OCI-LY1 (cell line): ENCODE results near the gene ZNF441.

Experiments used
- CTCF ChIP-seq: fragments of 200-600 bp; sonication (generic), shearing (Covaris generic); IDR thresholded peaks from 2 replicates; pipeline ENCODE4 v1.5.1; 2017; ENCODE audit warnings: mild to moderate bottlenecking, antibody characterized with exemption, low read length, moderate library complexity, mixed read lengths
- EZH2 ChIP-seq: fragments of 200-600 bp; sonication (generic), shearing (Covaris generic); IDR thresholded peaks from 2 replicates; pipeline ENCODE4 v1.8.0; 2017; ENCODE audit warnings: borderline replicate concordance, mixed run types, mild to moderate bottlenecking, antibody characterized with exemption, low read length, moderate library complexity, mixed read lengths

GRCh38 chr19:11821474-11822109, 54.8 kb downstream of the ZNF441 start:
- TF ChIP-seq CTCF: no peak
- TF ChIP-seq EZH2: no peak
